ENCODE results near the gene CNIH3. TPM values are rescaled to one million over a fixed set of nuclear protein-coding genes. Genes with fewer than 3 reads are reported as not detected.
"Not testable (repeated sequence)": the region's sequence is repeated elsewhere in the genome, so short reads cannot be mapped to it uniquely, and the experiment has no call there.

The CNIH3 gene
- not detected for total RNA-seq

DNA sequence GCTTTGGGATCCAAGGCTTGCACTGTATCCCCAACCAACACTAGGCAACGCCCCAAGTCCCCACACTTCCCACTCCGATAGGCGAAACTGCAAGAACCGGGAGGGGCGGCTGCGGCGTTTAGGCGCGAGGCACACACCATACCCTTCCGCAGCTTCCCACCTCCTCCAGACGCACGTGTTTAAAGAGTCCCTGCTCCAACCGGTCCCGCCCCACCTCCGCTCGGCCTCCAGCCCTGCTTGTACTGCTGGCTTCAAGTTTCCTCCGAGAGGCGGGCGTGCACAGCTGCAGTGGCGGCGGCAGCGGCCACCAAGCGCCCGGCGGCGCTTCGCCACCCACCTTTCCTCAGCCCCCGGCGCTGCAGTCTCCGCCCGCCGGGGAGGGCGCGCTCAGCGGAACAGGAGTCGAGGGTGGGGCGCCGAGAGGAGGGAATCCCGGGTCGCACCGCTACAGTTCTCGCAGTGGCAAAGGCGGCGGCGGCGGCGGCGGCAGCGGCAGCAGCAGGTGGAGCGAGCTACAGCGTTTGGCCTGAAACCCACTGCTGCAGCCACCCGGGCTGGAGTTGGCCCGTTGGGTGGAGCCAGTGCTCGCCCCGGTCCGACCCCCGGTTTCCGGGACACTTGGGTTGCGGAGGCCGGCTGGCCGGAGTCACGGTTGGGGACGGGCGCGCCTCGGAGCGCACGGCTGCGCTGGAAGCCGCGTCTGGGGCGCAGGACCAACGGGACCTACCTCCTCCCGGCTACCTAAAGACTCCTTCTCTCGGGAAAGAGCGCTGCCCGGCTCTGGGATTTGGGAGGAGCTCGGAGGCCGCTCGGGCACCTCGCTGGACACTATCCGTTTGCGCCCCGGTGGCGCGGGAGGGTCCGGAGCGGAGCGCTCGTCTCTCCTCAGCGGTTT is at the start of gene CNIH3:
Gene CNIH3 (plus strand): TSS at position 457 of the 895 bp plus-strand sequence. CDS start 858 bp downstream, outside the sequence.
- Histone ChIP-seq H3K27ac (no peak within 1 kb of the TSS), H3K36me3 (no peaks in the 10 kb centered on the region), H3K4me3 (peak within 1 kb of the TSS; percentile 30 to 60), H3K4me1 (peaks cover 3 to 5% of the 10 kb centered on the region in 2 donors), H3K27me3 (peaks cover 7% of the 10 kb centered on the region), H3K9me3 (no peaks in the 10 kb centered on the region)
- TF ChIP-seq, protein P1, sequence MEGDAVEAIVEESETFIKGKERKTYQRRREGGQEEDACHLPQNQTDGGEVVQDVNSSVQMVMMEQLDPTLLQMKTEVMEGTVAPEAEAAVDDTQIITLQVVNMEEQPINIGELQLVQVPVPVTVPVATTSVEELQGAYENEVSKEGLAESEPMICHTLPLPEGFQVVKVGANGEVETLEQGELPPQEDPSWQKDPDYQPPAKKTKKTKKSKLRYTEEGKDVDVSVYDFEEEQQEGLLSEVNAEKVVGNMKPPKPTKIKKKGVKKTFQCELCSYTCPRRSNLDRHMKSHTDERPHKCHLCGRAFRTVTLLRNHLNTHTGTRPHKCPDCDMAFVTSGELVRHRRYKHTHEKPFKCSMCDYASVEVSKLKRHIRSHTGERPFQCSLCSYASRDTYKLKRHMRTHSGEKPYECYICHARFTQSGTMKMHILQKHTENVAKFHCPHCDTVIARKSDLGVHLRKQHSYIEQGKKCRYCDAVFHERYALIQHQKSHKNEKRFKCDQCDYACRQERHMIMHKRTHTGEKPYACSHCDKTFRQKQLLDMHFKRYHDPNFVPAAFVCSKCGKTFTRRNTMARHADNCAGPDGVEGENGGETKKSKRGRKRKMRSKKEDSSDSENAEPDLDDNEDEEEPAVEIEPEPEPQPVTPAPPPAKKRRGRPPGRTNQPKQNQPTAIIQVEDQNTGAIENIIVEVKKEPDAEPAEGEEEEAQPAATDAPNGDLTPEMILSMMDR (IDR thresholded peaks at IDR 0.05), result no peak
- intact Hi-C loops (cut with DNase I), result no loop called here
- no peak for DNase-seq (ENCODE audit: low spot score in 2 of 2)

DNA sequence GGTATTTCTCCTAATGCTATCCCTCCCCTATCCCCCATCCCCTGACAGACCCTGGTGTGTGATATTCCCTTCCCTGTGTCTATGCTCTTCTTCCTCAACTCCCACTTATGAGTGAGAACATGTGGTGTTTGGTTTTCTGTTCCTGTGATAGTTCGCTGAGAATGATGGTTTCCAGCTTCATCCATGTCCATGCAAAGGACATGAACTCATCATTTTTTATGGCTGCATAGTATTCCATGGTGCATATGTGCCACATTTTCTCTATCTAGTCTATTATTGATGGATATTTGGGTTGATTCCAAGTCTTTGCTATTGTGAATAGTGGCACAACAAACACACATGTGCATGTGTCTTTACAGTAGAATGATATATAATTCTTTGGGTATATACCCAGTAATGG is 49.6 kb upstream of the CNIH3 start:
- H3K36me3 ChIP-seq; H3K27ac ChIP-seq; H3K27me3 ChIP-seq; intact Hi-C loops (cut with DNase I); DNase-seq (ENCODE audit: low spot score in 2 of 2); H3K4me3 ChIP-seq; H3K9me3 ChIP-seq; H3K4me1 ChIP-seq: not testable (repeated sequence)

DNA sequence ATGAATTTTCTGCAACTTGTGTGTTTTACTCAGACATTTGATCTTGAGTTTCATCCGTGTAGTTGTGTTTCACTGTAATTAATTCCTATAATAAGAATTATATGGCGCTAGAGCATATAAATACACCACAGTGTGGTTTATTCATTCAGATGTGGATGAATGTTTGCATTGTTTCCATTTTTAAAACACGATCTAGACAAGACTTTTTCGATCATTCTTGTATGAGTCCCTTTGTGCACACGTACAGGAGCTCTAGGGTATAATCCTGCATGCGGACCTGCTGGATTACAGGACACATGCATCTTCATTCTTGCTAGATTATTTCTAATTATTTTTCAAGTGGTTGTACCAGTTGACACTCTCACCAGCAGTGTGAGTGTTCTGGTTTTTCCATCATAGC is 46.8 kb upstream of the CNIH3 start:
- Histone ChIP-seq H3K4me3 (no peak overlapping the region), H3K27me3 (no peaks in the 10 kb centered on the region), H3K4me1 (no peaks in the 10 kb centered on the region), H3K9me3 (peaks cover 0 to 3% of the 10 kb centered on the region in 2 donors), H3K36me3 (no peaks in the 10 kb centered on the region), H3K27ac (no peak overlapping the region)
- no peak for DNase-seq (ENCODE audit: low spot score in 2 of 2)
- intact Hi-C loops (cut with DNase I), result no loop called here
- TF ChIP-seq, protein P1 (IDR thresholded peaks at IDR 0.05), result no peak

DNA sequence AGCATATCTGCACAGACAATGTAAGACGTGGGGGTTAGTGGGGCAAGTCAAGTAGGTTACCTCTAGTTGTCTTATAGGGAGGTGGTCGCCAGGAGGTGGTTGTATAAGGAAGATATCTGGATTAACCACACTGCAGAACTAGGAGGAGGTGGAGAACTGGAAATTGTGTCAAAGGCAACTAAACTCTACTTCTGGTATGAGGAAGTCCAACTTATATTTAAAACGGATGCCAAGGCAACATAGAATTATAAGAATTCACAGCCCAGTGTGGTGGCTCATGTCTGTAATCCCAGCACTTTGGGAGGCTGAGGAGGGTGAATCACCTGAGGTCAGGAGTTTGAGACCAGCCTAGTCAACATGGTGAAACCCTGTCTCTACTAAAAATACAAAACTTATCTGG is 44.1 kb upstream of the CNIH3 start:
- DNase-seq (ENCODE audit: low spot score in 2 of 2); H3K4me1 ChIP-seq: not testable (repeated sequence)

DNA sequence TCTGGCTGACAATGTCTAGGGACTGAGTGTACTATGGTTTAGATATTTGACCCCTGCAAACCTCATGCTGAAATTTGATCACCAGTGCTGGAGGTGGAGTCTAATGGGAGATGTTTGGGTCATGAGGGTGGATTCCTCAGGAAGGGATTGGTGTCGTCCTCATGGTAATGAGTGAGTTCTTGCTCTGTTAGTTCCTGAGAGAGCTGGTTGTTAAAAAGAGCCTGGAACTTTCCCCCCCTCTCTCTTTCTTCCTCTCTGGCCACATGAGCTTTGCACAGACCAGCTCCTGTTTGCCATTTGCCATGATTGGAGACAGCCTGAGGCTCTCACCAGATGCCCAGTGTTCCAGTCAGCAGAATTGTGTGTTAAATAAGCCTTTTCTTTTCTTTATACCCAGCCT is 36.6 kb upstream of the CNIH3 start:
- TF ChIP-seq, protein P1 (IDR thresholded peaks at IDR 0.05), result no peak
- Histone ChIP-seq H3K27ac (no peak overlapping the region), H3K9me3 (peaks cover 0 to 4% of the 10 kb centered on the region in 2 donors), H3K27me3 (no peaks in the 10 kb centered on the region), H3K4me1 (no peaks in the 10 kb centered on the region), H3K36me3 (no peaks in the 10 kb centered on the region), H3K4me3 (no peak overlapping the region)
- DNase-seq (ENCODE audit: low spot score in 2 of 2), result no peak
- intact Hi-C loops (cut with DNase I), result no loop called here

More for the DNA sequence above, 44.1 kb upstream of the CNIH3 start:
- H3K9me3 ChIP-seq; H3K36me3 ChIP-seq; H3K27me3 ChIP-seq; H3K27ac ChIP-seq; H3K4me3 ChIP-seq; intact Hi-C loops (cut with DNase I): not testable (repeated sequence)

DNA sequence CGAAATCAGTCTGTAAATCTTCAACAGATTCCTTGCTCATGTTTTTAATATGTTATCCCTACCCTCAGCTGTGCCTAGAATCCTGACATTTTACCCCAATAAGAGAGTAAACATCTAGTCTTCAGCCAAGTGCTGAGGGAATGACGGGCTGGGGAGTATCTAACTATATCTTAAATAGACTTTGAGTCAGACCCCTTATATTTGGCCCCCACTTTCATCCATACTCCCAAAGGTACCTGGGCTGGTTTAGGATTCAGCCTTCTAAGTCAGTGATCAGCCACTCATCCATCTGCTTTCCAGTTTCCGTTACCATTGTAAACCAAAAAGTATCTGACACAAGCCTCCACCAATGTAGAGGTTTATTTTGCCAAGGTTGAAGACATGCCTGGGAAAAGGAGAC is 36.1 kb upstream of the CNIH3 start:
- intact Hi-C loops (cut with DNase I), result no loop called here
- H3K27me3 ChIP-seq, result no peaks in the 10 kb centered on the region
- H3K27ac ChIP-seq, result no peak overlapping the region
- H3K4me1 ChIP-seq, result no peaks in the 10 kb centered on the region
- H3K36me3 ChIP-seq, result no peaks in the 10 kb centered on the region
- H3K4me3 ChIP-seq, result no peak overlapping the region
- TF ChIP-seq, protein P1 (IDR thresholded peaks at IDR 0.05), result no peak
- no peak for DNase-seq (ENCODE audit: low spot score in 2 of 2)
- peaks cover 0 to 4% of the 10 kb centered on the region in 2 donors for H3K9me3 ChIP-seq

All from ascending aorta (tissue), 2 donors.